Peyer's patch (tissue), 4 donors: ENCODE data around the gene XYLB.

Experiments
- CTCF ChIP-seq, 6 experiments: fragments of 450-650 bp in 4 of 6; fragments of 200-600 bp in 2 of 6; sonication (generic) in 1 of 6; IDR thresholded peaks; one replicate each; pipeline ENCODE4 v1.5.1; 2017 to 2019; ENCODE audit warnings: antibody characterized with exemption in 6 of 6, mild to moderate bottlenecking in 3 of 6, moderate library complexity in 1 of 6
- POLR2A ChIP-seq, 2 donors: fragments of 450-650 bp; IDR thresholded peaks; one replicate each; pipeline ENCODE4 v1.5.1; 2017; ENCODE audit warnings: antibody characterized with exemption in 2 of 2, mild to moderate bottlenecking in 2 of 2, moderate library complexity in 2 of 2

GRCh38 chr3:38332201-38332600, 14.4 kb upstream of the XYLB start:
- TF ChIP-seq CTCF (IDR thresholded peaks at IDR 0.05) (no peak), POLR2A (IDR thresholded peaks at IDR 0.05) (no peak)
